ENCODE data around the gene C16orf95. TPM values are rescaled to one million over a fixed set of nuclear protein-coding genes. Genes with fewer than 3 reads are reported as not detected.

The C16orf95 gene, protein sequence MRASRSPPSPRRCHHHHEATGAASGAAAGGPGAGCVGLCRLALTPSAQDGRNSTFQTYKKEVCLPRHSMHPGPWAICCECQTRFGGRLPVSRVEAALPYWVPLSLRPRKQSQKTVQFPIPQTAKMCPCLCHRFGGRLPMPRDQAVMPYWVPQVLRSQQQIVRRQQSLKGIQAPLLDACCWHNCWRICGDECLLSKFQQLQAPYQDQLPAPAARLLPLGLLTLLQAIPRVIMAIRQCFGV
- total RNA-seq, result 3.9 and 4.7 TPM in 2 replicates
- 6.6 and 10.6 TPM in 2 replicates for polyA plus RNA-seq

DNA sequence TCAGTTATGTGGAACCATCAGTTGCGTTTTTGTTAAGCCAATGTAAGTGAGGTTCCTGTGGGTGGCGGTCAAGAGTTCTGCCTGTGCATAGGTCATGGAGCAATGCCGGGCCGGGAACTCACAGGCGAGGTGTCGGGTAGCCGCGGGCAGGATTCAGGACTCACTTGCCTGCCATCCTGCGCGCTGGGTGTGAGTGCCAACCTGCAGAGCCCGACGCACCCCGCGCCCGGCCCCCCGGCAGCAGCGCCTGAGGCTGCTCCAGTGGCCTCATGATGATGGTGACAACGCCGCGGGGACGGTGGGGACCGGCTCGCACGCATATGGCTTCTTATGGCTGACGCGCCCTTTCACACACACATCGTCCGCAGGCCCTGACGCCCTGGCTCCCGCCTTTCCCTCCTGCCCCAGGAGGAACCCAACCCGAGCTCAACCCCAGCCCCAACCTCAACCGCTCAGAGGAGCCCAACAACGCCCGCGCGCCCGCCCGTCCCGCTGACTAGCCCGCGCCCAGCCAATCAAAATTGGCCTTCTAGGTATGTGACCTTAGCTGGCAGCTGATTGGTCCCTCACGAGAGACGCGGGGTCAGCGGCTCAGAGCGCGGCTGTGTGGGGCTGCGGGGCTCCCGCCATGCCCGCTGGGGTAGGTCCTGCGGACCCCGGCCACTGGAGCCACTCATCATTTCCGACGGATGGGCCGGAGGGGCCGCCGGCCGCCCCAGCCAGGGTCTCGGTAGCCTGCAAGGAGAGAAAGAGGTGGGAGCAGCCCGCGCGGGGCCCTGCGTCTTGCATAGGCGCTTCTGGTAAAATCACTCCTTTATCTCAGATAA, at the start of gene C16orf95:
Gene C16orf95 (minus strand): TSS at position 470 of the 827 bp plus-strand sequence. CDS start 150 bp downstream, at position 320.
- peak; percentile 97 for DNase-seq (ENCODE audit: low spot score)
- peak within 1 kb of the TSS; percentile 88 for H3K4me2 ChIP-seq
- no peaks in the 10 kb centered on the region for H3K36me3 ChIP-seq (replicated peaks; ENCODE audit: insufficient read depth, low read depth)
- H3K9me2 ChIP-seq (replicated peaks; ENCODE audit: insufficient read depth), result no peaks in the 10 kb centered on the region
- peak within 1 kb of the TSS; percentile 96 for H3K27ac ChIP-seq
- TF ChIP-seq, protein P1, sequence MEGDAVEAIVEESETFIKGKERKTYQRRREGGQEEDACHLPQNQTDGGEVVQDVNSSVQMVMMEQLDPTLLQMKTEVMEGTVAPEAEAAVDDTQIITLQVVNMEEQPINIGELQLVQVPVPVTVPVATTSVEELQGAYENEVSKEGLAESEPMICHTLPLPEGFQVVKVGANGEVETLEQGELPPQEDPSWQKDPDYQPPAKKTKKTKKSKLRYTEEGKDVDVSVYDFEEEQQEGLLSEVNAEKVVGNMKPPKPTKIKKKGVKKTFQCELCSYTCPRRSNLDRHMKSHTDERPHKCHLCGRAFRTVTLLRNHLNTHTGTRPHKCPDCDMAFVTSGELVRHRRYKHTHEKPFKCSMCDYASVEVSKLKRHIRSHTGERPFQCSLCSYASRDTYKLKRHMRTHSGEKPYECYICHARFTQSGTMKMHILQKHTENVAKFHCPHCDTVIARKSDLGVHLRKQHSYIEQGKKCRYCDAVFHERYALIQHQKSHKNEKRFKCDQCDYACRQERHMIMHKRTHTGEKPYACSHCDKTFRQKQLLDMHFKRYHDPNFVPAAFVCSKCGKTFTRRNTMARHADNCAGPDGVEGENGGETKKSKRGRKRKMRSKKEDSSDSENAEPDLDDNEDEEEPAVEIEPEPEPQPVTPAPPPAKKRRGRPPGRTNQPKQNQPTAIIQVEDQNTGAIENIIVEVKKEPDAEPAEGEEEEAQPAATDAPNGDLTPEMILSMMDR (IDR thresholded peaks at IDR 0.05; ENCODE audit: poor library complexity), result peak; percentile 57
- TF ChIP-seq EZH2phosphoT487 (IDR thresholded peaks at IDR 0.05; ENCODE audit: low read depth, severe bottlenecking, unreplicated experiment) (no peak), EZH2 (IDR thresholded peaks at IDR 0.05; ENCODE audit: borderline replicate concordance) (no peak)
- H3K4me1 ChIP-seq (ENCODE audit: insufficient read depth), result no peaks in the 10 kb centered on the region
- peaks cover 21% of the 10 kb centered on the region for H3K79me2 ChIP-seq
- peak within 1 kb of the TSS; percentile 85 for H3K4me3 ChIP-seq
- WGBS (ENCODE audit: low lambda C conversion rate, missing lambda C conversion rate), result 1% methylated on average over 50 of the region's 64 CpGs
- peak within 1 kb of the TSS; percentile 91 for H2AFZ ChIP-seq
- no peaks in the 10 kb centered on the region for H4K20me1 ChIP-seq (ENCODE audit: insufficient read depth, poor library complexity, severe bottlenecking)
- no peaks in the 10 kb centered on the region for H3K27me3 ChIP-seq
- no peaks in the 10 kb centered on the region for H3K9me3 ChIP-seq (ENCODE audit: low read depth)

DNA sequence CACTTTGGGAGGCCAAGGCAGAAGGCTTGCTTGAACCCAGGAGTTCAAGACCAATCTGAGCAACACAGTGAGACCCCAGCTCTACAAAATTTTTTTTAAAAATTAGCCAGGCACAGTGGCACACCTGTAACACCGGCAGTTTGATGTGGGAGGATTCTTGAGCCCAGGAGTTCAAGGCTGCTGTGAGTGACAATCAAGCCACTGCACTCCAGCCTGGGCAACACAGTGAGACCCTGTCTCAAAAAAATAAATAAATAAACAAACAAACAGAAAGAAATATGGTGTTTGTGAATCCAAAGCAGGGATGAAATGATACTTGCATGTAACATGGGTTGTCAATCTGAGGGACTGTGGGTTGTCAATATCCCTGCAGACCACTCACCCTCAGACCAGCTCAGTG, 49.7 kb upstream of the C16orf95 start:
- Histone ChIP-seq H3K4me3 (no peak overlapping the region), H3K79me2 (peaks cover 80% of the 10 kb centered on the region), H4K20me1 (ENCODE audit: insufficient read depth, poor library complexity, severe bottlenecking) (peaks cover 63% of the 10 kb centered on the region), H3K9me2 (replicated peaks; ENCODE audit: insufficient read depth) (no peaks in the 10 kb centered on the region), H2AFZ (no peak overlapping the region), H3K36me3 (replicated peaks; ENCODE audit: insufficient read depth, low read depth) (no peaks in the 10 kb centered on the region), H3K4me1 (ENCODE audit: insufficient read depth) (peaks cover 11% of the 10 kb centered on the region), H3K27ac (no peak overlapping the region), H3K27me3 (no peaks in the 10 kb centered on the region), H3K4me2 (no peak overlapping the region), H3K9me3 (ENCODE audit: low read depth) (no peaks in the 10 kb centered on the region)
- 95% methylated on average over 1 of the region's 1 CpG for WGBS (ENCODE audit: low lambda C conversion rate, missing lambda C conversion rate)
- no peak for DNase-seq (ENCODE audit: low spot score)
- TF ChIP-seq, protein P1 (IDR thresholded peaks at IDR 0.05; ENCODE audit: poor library complexity), result no peak
- TF ChIP-seq EZH2 (IDR thresholded peaks at IDR 0.05; ENCODE audit: borderline replicate concordance) (no peak), EZH2phosphoT487 (IDR thresholded peaks at IDR 0.05; ENCODE audit: low read depth, severe bottlenecking, unreplicated experiment) (no peak)

DNA sequence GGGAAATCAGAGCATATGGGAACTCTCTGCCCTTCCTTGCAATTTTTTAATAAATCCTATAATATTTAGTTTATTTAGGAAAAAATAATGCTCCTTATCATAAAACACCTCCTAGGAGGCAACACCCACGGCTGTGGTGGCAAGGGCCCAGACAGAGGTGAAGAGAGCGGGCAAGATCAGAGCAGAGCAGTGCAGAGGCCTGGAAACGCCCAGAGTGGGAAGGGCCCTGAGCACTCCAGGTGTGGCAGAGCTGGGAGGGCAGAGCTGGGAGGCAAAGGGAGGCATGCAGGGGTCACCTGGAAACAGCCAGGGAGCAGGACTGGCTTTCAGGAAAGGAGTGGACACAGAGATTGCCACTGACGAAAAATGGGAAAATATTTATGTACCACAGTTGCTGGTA, 49.1 kb upstream of the C16orf95 start:
- Histone ChIP-seq H3K4me1 (ENCODE audit: insufficient read depth) (peaks cover 11% of the 10 kb centered on the region), H3K9me3 (ENCODE audit: low read depth) (no peaks in the 10 kb centered on the region), H3K4me3 (no peak overlapping the region), H3K79me2 (peaks cover 79% of the 10 kb centered on the region), H2AFZ (no peak overlapping the region), H3K36me3 (replicated peaks; ENCODE audit: insufficient read depth, low read depth) (no peaks in the 10 kb centered on the region), H4K20me1 (ENCODE audit: insufficient read depth, poor library complexity, severe bottlenecking) (peaks cover 57% of the 10 kb centered on the region), H3K27ac (no peak overlapping the region), H3K27me3 (no peaks in the 10 kb centered on the region), H3K9me2 (replicated peaks; ENCODE audit: insufficient read depth) (no peaks in the 10 kb centered on the region), H3K4me2 (no peak overlapping the region)
- TF ChIP-seq, protein P1 (IDR thresholded peaks at IDR 0.05; ENCODE audit: poor library complexity), result no peak
- TF ChIP-seq EZH2 (IDR thresholded peaks at IDR 0.05; ENCODE audit: borderline replicate concordance) (no peak), EZH2phosphoT487 (IDR thresholded peaks at IDR 0.05; ENCODE audit: low read depth, severe bottlenecking, unreplicated experiment) (no peak)
- no peak for DNase-seq (ENCODE audit: low spot score)
- 91% methylated on average over 4 of the region's 4 CpGs for WGBS (ENCODE audit: low lambda C conversion rate, missing lambda C conversion rate)

Data from hepatocyte (in vitro differentiated cells).